ENCODE results near the gene DPF3. TPM values are rescaled to one million over a fixed set of nuclear protein-coding genes. Genes with fewer than 3 reads are reported as not detected.

DPF3 gene
- polyA plus RNA-seq, 1 experiment = 3.6 TPM

DNA sequence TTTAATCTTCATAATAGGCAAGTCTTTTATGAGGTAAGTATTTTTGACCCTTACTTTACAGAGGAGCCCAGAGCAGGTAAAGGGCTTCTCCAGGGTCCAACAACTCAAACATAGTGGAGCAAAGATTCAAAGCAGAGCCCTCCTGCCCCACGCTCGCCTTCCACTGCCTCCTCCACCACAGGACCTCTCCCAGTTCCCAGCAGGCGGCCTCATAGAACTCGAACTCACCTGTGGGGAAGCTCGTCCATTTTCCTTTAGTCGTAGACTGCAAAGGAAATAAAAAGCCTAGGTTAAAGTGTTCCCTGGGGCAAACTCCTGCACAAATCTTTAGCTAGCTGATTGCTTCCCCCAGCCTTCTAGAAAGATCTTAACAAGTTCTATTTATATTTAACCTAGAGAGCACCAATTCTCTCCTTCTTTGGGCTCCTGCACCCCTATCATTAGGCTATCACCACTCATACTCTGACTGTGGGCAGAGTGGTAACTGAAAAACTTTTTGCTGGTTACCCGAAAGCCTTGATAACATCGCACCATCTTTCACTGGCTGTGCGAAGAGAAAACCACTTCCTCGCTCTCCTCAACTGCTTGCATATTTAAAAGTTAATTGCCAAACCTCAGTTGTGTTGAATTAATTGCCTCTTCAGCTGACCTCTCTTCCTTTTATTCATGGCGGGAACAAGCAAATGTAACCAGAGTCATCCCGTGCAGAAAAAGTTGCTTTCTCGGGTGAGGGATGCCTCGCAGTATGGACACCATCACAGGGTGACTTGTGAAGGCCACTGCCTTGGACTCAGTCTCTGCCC, 299.6 kb downstream of the DPF3 start:
- DNase-seq (ENCODE audit: low read depth) = no peak
- Histone ChIP-seq H3K4me3 (ENCODE audit: low read depth, low read length) (no peak overlapping the region), H3K36me3 (ENCODE audit: control insufficient read depth, insufficient read depth, low read length) (no peaks in the 10 kb centered on the region), H3K27me3 (ENCODE audit: control insufficient read depth, insufficient read depth, low read length) (peaks cover 3% of the 10 kb centered on the region; the same call in 1 of the 2 replicates)
- CTCF ChIA-PET = interaction anchor here (1.3 kb wide), 1 partner anchor 77 kb away, joined by 3 read pairs; no protein-coding TSS in a partner anchor
- POLR2A ChIA-PET = no interaction called here
- TF ChIP-seq, protein P1, sequence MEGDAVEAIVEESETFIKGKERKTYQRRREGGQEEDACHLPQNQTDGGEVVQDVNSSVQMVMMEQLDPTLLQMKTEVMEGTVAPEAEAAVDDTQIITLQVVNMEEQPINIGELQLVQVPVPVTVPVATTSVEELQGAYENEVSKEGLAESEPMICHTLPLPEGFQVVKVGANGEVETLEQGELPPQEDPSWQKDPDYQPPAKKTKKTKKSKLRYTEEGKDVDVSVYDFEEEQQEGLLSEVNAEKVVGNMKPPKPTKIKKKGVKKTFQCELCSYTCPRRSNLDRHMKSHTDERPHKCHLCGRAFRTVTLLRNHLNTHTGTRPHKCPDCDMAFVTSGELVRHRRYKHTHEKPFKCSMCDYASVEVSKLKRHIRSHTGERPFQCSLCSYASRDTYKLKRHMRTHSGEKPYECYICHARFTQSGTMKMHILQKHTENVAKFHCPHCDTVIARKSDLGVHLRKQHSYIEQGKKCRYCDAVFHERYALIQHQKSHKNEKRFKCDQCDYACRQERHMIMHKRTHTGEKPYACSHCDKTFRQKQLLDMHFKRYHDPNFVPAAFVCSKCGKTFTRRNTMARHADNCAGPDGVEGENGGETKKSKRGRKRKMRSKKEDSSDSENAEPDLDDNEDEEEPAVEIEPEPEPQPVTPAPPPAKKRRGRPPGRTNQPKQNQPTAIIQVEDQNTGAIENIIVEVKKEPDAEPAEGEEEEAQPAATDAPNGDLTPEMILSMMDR (IDR thresholded peaks at IDR 0.05; ENCODE audit: insufficient read depth, low read depth, low read length) = no peak

- Histone ChIP-seq H3K4me3 (ENCODE audit: low read depth, low read length) (no peak overlapping the region), H3K36me3 (ENCODE audit: control insufficient read depth, insufficient read depth, low read length) (no peaks in the 10 kb centered on the region), H3K27me3 (ENCODE audit: control insufficient read depth, insufficient read depth, low read length) (peaks cover 3% of the 10 kb centered on the region; the same call in 1 of the 2 replicates)
- ChIA-PET CTCF (no interaction called here), POLR2A (no interaction called here)
- TF ChIP-seq, protein P1 (IDR thresholded peaks at IDR 0.05; ENCODE audit: insufficient read depth, low read depth, low read length) = no peak
- no peak for DNase-seq (ENCODE audit: low read depth)
These were observed 302.5 kb downstream of the DPF3 start for GRCh38 chr14:72591391-72591790.

DNA sequence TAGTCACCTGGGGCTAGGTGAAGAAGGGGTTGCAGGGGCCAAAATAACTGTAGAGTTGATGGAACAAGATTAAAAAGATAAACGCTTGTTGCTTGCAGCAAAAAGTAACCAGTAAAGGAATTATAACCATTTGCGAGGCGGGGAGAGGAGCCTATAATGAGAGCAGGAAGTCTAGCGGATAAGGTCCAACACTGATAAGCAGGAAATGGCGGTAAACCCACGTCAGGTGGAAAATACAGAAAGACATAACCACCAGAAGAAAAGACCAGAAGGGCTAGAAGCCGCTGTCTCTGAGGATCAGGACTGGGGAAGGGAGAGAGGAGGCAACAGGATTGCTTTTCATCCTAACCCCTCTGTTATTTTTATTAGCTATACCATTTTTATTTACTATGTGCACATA, 303.3 kb downstream of the DPF3 start:
- Histone ChIP-seq H3K4me3 (ENCODE audit: low read depth, low read length) (no peak overlapping the region), H3K27me3 (ENCODE audit: control insufficient read depth, insufficient read depth, low read length) (peaks cover 3% of the 10 kb centered on the region; the same call in 1 of the 2 replicates), H3K36me3 (ENCODE audit: control insufficient read depth, insufficient read depth, low read length) (no peaks in the 10 kb centered on the region)
- no peak for DNase-seq (ENCODE audit: low read depth)
- TF ChIP-seq, protein P1 (IDR thresholded peaks at IDR 0.05; ENCODE audit: insufficient read depth, low read depth, low read length) = no peak
- POLR2A ChIA-PET = no interaction called here
- CTCF ChIA-PET = no interaction called here

DNA sequence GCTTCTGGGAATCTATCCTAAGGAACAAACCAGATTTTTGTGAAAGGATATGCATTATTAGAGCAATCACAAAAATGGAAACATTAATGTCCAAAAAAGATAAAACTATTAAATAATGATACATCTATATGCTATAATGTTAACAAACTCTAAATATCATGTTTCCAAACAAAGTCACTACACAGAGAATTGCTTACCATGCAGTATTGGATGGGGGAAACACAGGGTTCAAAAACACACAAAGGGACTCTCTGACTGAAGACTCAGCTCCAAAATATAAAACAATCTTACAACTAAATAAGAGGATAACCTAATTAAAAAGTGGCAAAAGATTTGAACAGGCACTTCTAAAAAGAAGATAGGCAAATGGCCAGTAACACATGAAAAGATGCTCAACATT, 304.2 kb downstream of the DPF3 start:
- no peak overlapping the region for H3K4me3 ChIP-seq (ENCODE audit: low read depth, low read length)
- no peaks in the 10 kb centered on the region for H3K36me3 ChIP-seq (ENCODE audit: control insufficient read depth, insufficient read depth, low read length)
- TF ChIP-seq, protein P1 (IDR thresholded peaks at IDR 0.05; ENCODE audit: insufficient read depth, low read depth, low read length) = no peak
- H3K27me3 ChIP-seq (ENCODE audit: control insufficient read depth, insufficient read depth, low read length) = peaks cover 3% of the 10 kb centered on the region; the same call in 1 of the 2 replicates
- ChIA-PET POLR2A (interaction anchor here (0.7 kb wide), 1 partner anchor 35 kb away, joined by 3 read pairs; no protein-coding TSS in a partner anchor), CTCF (interaction anchor here (0.6 kb wide), 1 partner anchor 9 kb away, joined by 3 read pairs; no protein-coding TSS in a partner anchor)
- no peak for DNase-seq (ENCODE audit: low read depth)

DNA sequence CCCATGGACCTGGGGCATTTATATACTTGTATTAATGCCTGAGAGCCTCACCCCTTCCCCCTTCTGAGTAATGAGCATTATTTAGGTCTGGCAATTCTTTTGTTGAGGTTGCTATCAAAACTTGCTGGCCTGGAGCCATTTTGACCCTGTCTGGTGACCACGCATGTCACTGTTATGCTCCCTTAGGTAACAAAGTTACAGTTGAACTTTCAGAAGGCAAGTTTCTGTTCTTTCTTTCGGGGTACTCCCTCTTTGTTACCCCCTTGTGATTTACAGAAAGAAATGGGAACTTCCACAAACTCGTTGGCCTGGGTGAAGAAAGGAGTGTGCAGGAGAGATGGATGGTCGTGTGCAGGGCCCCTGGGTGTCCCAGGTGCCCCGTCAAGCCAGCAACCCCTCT, 305.4 kb downstream of the DPF3 start:
- TF ChIP-seq, protein P1 (IDR thresholded peaks at IDR 0.05; ENCODE audit: insufficient read depth, low read depth, low read length) = no peak
- Histone ChIP-seq H3K27me3 (ENCODE audit: control insufficient read depth, insufficient read depth, low read length) (0 out of 2 replicates have a peak, but pooled peaks cover 3% of the 10 kb centered on the region), H3K4me3 (ENCODE audit: low read depth, low read length) (no peak overlapping the region), H3K36me3 (ENCODE audit: control insufficient read depth, insufficient read depth, low read length) (no peaks in the 10 kb centered on the region)
- POLR2A ChIA-PET = no interaction called here
- no peak for DNase-seq (ENCODE audit: low read depth)
- CTCF ChIA-PET = interaction anchor here (1.3 kb wide), 1 partner anchor 11 kb away, joined by 5 read pairs; no protein-coding TSS in a partner anchor
